ENCODE results near the gene SYTL1.

SYTL1 gene

GRCh38 chr1:27336756-27337155 is 5.1 kb upstream of the SYTL1 start:
- DNase-seq (ENCODE audit: low read depth): no peak
- H3K4me3 ChIP-seq (ENCODE audit: control insufficient read depth, low read depth, low read length): no peak overlapping the region
- TF ChIP-seq CTCF (conservative IDR thresholded peaks at IDR 0.05; ENCODE audit: control insufficient read depth, insufficient read depth, low read depth, low read length): no peak

- TF ChIP-seq CTCF (conservative IDR thresholded peaks at IDR 0.05; ENCODE audit: control insufficient read depth, insufficient read depth, low read depth, low read length): no peak
- no peak for DNase-seq (ENCODE audit: low read depth)
- H3K4me3 ChIP-seq (ENCODE audit: control insufficient read depth, low read depth, low read length): no peak overlapping the region
Measured at GRCh38 chr1:27338751-27339150, 3.1 kb upstream of the SYTL1 start.

GRCh38 chr1:27339213-27339612 is 2.6 kb upstream of the SYTL1 start:
- TF ChIP-seq CTCF (conservative IDR thresholded peaks at IDR 0.05; ENCODE audit: control insufficient read depth, insufficient read depth, low read depth, low read length): no peak
- no peak overlapping the region for H3K4me3 ChIP-seq (ENCODE audit: control insufficient read depth, low read depth, low read length)
- DNase-seq (ENCODE audit: low read depth): no peak

GRCh38 chr1:27342391-27342777 is 562 bp downstream of the SYTL1 start:
- no peak for TF ChIP-seq CTCF (conservative IDR thresholded peaks at IDR 0.05; ENCODE audit: control insufficient read depth, insufficient read depth, low read depth, low read length)
- H3K4me3 ChIP-seq (ENCODE audit: control insufficient read depth, low read depth, low read length): no peak overlapping the region
- no peak for DNase-seq (ENCODE audit: low read depth)

GRCh38 chr1:27342778-27343638 is 1.2 kb downstream of the SYTL1 start:
- no peak overlapping the region for H3K4me3 ChIP-seq (ENCODE audit: control insufficient read depth, low read depth, low read length)
- no peak for DNase-seq (ENCODE audit: low read depth)
- no peak for TF ChIP-seq CTCF (conservative IDR thresholded peaks at IDR 0.05; ENCODE audit: control insufficient read depth, insufficient read depth, low read depth, low read length)

GRCh38 chr1:27343639-27344025 is 1.8 kb downstream of the SYTL1 start:
- DNase-seq (ENCODE audit: low read depth): no peak
- no peak overlapping the region for H3K4me3 ChIP-seq (ENCODE audit: control insufficient read depth, low read depth, low read length)
- no peak for TF ChIP-seq CTCF (conservative IDR thresholded peaks at IDR 0.05; ENCODE audit: control insufficient read depth, insufficient read depth, low read depth, low read length)

Data from fibroblast of mammary gland (primary cell).